Uterus (tissue), 2 donors: Measurements from ENCODE around the gene FBXL13.
"Not testable (repeated sequence)": the region's sequence is repeated elsewhere in the genome, so short reads cannot be mapped to it uniquely, and the experiment has no call there.

Experiments
- CTCF ChIP-seq, 4 experiments: fragments of 200-600 bp in 2 of 4; fragments of 450-650 bp in 2 of 4; sonication (generic) in 2 of 4; IDR thresholded peaks; one replicate each; pipeline ENCODE4 v1.5.1; 2016 to 2019; ENCODE audit warnings: antibody characterized with exemption in 4 of 4, mild to moderate bottlenecking in 2 of 4, moderate library complexity in 1 of 4
- POLR2A ChIP-seq, 2 donors: fragments of 450-650 bp; IDR thresholded peaks; one replicate each; pipeline ENCODE4 v1.6.1; 2016; ENCODE audit warnings: antibody characterized with exemption in 2 of 2, mild to moderate bottlenecking in 1 of 2, moderate library complexity in 1 of 2

GRCh38 chr7:102776217-102776616 lies 298.4 kb downstream of the FBXL13 start:
- not testable (repeated sequence) for TF ChIP-seq CTCF, POLR2A (IDR thresholded peaks at IDR 0.05)
